ENCODE results near the gene CEMIP. TPM values are rescaled to one million over a fixed set of nuclear protein-coding genes. Genes with fewer than 3 reads are reported as not detected.

CEMIP gene
- total and polyA plus RNA-seq, 2 of the 13 experiments (the other 11 are each of a cell fraction or from before 2014, with no cell fraction given), result 4.3 to 28.5 TPM

GRCh38 chr15:80913541-80913940, 134.4 kb downstream of the CEMIP start (continued):
- no peak for TF ChIP-seq ZBTB10 (CRISPR knock-in tag; IDR thresholded peaks at IDR 0.05; ENCODE audit: borderline replicate concordance)
- TF ChIP-seq ATRX (CRISPR knock-in tag; IDR thresholded peaks at IDR 0.05; ENCODE audit: borderline replicate concordance), result no peak
- TF ChIP-seq PPARG (CRISPR knock-in tag; conservative IDR thresholded peaks at IDR 0.05), result 0 out of 2 replicates have a peak, but pooled peaks have one; percentile 13
- TF ChIP-seq NBN (conservative IDR thresholded peaks at IDR 0.05), result no peak
- TF ChIP-seq ZBTB8A (CRISPR knock-in tag; IDR thresholded peaks at IDR 0.05; ENCODE audit: borderline replicate concordance, low read depth), result no peak
- no peak for TF ChIP-seq GATA4 (IDR thresholded peaks at IDR 0.05; ENCODE audit: borderline replicate concordance, low read depth)
- TF ChIP-seq CBX2 (IDR thresholded peaks at IDR 0.05; ENCODE audit: low read depth, low read length), result no peak
- TF ChIP-seq CBX2 (CRISPR knock-in tag; IDR thresholded peaks at IDR 0.05; ENCODE audit: low read depth), result no peak
- TF ChIP-seq ZNF580 (CRISPR knock-in tag; IDR thresholded peaks at IDR 0.05; ENCODE audit: borderline replicate concordance, low read depth), result no peak
- TF ChIP-seq ZNF3 (CRISPR knock-in tag; IDR thresholded peaks at IDR 0.05), result no peak
- no peak for TF ChIP-seq HOXD1 (CRISPR knock-in tag; IDR thresholded peaks at IDR 0.05)
- no peak for TF ChIP-seq ZNF337 (CRISPR knock-in tag; IDR thresholded peaks at IDR 0.05; ENCODE audit: borderline replicate concordance, low read depth)
- TF ChIP-seq ARID3A (IDR thresholded peaks at IDR 0.05; ENCODE audit: low read depth, low read length), result no peak
